ENCODE data around the gene FOXRED2. TPM values are rescaled to one million over a fixed set of nuclear protein-coding genes. Genes with fewer than 3 reads are reported as not detected.

FOXRED2 gene
- total RNA-seq, 1 experiment from 2014 or later: 220 TPM

DNA sequence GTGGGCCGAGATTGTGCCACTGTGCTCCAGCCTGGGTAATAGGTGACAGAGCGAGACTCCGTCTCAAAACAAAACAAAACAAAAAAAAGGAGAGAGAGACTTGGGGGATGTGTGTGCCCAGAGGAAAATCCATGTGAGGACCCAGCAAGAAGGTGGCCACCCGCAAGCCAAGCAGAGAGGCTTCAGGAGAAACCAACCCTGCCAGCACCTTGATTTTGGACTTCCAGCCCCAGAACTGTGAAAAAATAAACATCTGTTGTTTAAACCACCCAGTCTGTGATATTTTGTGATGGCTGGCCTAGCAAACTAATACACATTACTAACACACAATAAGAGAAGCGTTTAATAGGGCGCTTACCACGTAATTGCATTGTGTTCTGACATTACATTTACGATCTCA, 46.6 kb downstream of the FOXRED2 start:
- CTCF ChIA-PET: interaction anchor here (1.2 kb wide), 1 partner anchor 10 kb away, joined by 5 read pairs; no protein-coding TSS in a partner anchor
- DNase-seq: no peak
- Mint-ChIP-seq H3K4me1 (ENCODE audit: low read depth, unreplicated experiment) (peaks cover 25% of the 10 kb centered on the region), H3K27me3 (ENCODE audit: insufficient read depth, unreplicated experiment) (no peaks in the 10 kb centered on the region), H3K4me3 (ENCODE audit: unreplicated experiment) (no peak overlapping the region), H3K36me3 (ENCODE audit: insufficient read depth, unreplicated experiment) (peaks cover 6% of the 10 kb centered on the region), H3K9me3 (ENCODE audit: unreplicated experiment) (no peaks in the 10 kb centered on the region), H3K27ac (ENCODE audit: unreplicated experiment) (peak overlapping the region; percentile 91)
- H3K9me3 ChIP-seq: no peaks in the 10 kb centered on the region
- no TSS peak for BruUV-seq (replicated peaks)
- no peak for TF ChIP-seq CTCF (IDR thresholded peaks at IDR 0.05; ENCODE audit: insufficient read depth in 1 of 2, low read depth in 1 of 2, low read length in 1 of 2, severe bottlenecking in 1 of 2, unreplicated experiment in 1 of 2)
- H3K36me3 ChIP-seq (ENCODE audit: control insufficient read depth, insufficient read depth, low read length): no peaks in the 10 kb centered on the region
- H3K4me3 ChIP-seq (ENCODE audit: low read depth, low read length): no peak overlapping the region
- intact Hi-C loops (cut with micrococcal nuclease; ENCODE audit: unreplicated experiment): no loop called here
- POLR2A ChIA-PET: no interaction called here
- no peaks in the 10 kb centered on the region for H3K27me3 ChIP-seq (replicated peaks; ENCODE audit: control insufficient read depth, insufficient read depth, low read length)
- peaks cover 59% of the 10 kb centered on the region for H3K4me1 ChIP-seq

GRCh38 chr22:36457688-36458450, 49.0 kb downstream of the FOXRED2 start:
- Mint-ChIP-seq H3K9me3 (ENCODE audit: unreplicated experiment) (no peaks in the 10 kb centered on the region), H3K4me1 (ENCODE audit: low read depth, unreplicated experiment) (peaks cover 25% of the 10 kb centered on the region), H3K36me3 (ENCODE audit: insufficient read depth, unreplicated experiment) (peaks cover 6% of the 10 kb centered on the region), H3K27ac (ENCODE audit: unreplicated experiment) (peak overlapping the region; percentile 91), H3K27me3 (ENCODE audit: insufficient read depth, unreplicated experiment) (no peaks in the 10 kb centered on the region), H3K4me3 (ENCODE audit: unreplicated experiment) (no peak overlapping the region)
- POLR2A ChIA-PET: no interaction called here
- Histone ChIP-seq H3K9me3 (no peaks in the 10 kb centered on the region), H3K4me1 (peaks cover 62% of the 10 kb centered on the region), H3K36me3 (ENCODE audit: control insufficient read depth, insufficient read depth, low read length) (no peaks in the 10 kb centered on the region), H3K4me3 (ENCODE audit: low read depth, low read length) (no peak overlapping the region), H3K27me3 (replicated peaks; ENCODE audit: control insufficient read depth, insufficient read depth, low read length) (no peaks in the 10 kb centered on the region)
- intact Hi-C loops (cut with micrococcal nuclease; ENCODE audit: unreplicated experiment): loop anchor here (5.0 kb wide), 1 partner anchor 96 kb away; no protein-coding TSS in a partner anchor
- no TSS peak for BruUV-seq (replicated peaks)
- CTCF ChIA-PET: no interaction called here
- DNase-seq: no peak
- TF ChIP-seq CTCF (IDR thresholded peaks at IDR 0.05; ENCODE audit: insufficient read depth in 1 of 2, low read depth in 1 of 2, low read length in 1 of 2, severe bottlenecking in 1 of 2, unreplicated experiment in 1 of 2): no peak

GRCh38 chr22:36456464-36456845, 50.4 kb downstream of the FOXRED2 start:
- H3K27me3 ChIP-seq (replicated peaks; ENCODE audit: control insufficient read depth, insufficient read depth, low read length): no peaks in the 10 kb centered on the region
- H3K9me3 Mint-ChIP-seq (ENCODE audit: unreplicated experiment): no peaks in the 10 kb centered on the region
- intact Hi-C loops (cut with micrococcal nuclease; ENCODE audit: unreplicated experiment): loop anchor here (5.0 kb wide), 1 partner anchor 94 kb away; no protein-coding TSS in a partner anchor
- DNase-seq: no peak
- CTCF ChIA-PET: interaction anchor here (0.7 kb wide), 1 partner anchor 155 kb away, joined by 4 read pairs; no protein-coding TSS in a partner anchor
- peaks cover 55% of the 10 kb centered on the region for H3K4me1 ChIP-seq
- H3K4me1 Mint-ChIP-seq (ENCODE audit: low read depth, unreplicated experiment): peaks cover 23% of the 10 kb centered on the region
- H3K27ac Mint-ChIP-seq (ENCODE audit: unreplicated experiment): peak overlapping the region; percentile 87
- POLR2A ChIA-PET: interaction anchor here (0.9 kb wide), 1 partner anchor 46 kb away, joined by 4 read pairs; no protein-coding TSS in a partner anchor
- H3K4me3 ChIP-seq (ENCODE audit: low read depth, low read length): no peak overlapping the region
- peaks cover 6% of the 10 kb centered on the region for H3K36me3 Mint-ChIP-seq (ENCODE audit: insufficient read depth, unreplicated experiment)
- no peaks in the 10 kb centered on the region for H3K9me3 ChIP-seq
- peak overlapping the region; percentile 62 for H3K4me3 Mint-ChIP-seq (ENCODE audit: unreplicated experiment)
- H3K36me3 ChIP-seq (ENCODE audit: control insufficient read depth, insufficient read depth, low read length): no peaks in the 10 kb centered on the region
- no TSS peak for BruUV-seq (replicated peaks)
- H3K27me3 Mint-ChIP-seq (ENCODE audit: insufficient read depth, unreplicated experiment): no peaks in the 10 kb centered on the region
- no peak for TF ChIP-seq CTCF (IDR thresholded peaks at IDR 0.05; ENCODE audit: insufficient read depth in 1 of 2, low read depth in 1 of 2, low read length in 1 of 2, severe bottlenecking in 1 of 2, unreplicated experiment in 1 of 2)

All from Caco-2 (cell line).